Measurements from ENCODE around the gene ATF2. TPM values are rescaled to one million over a fixed set of nuclear protein-coding genes. Genes with fewer than 3 reads are reported as not detected.

The ATF2 gene
- total and polyA plus RNA-seq, 2 of the 8 experiments (the other 6 are each of a cell fraction or from before 2014, with no cell fraction given), result 31.2 to 46.5 TPM

DNA sequence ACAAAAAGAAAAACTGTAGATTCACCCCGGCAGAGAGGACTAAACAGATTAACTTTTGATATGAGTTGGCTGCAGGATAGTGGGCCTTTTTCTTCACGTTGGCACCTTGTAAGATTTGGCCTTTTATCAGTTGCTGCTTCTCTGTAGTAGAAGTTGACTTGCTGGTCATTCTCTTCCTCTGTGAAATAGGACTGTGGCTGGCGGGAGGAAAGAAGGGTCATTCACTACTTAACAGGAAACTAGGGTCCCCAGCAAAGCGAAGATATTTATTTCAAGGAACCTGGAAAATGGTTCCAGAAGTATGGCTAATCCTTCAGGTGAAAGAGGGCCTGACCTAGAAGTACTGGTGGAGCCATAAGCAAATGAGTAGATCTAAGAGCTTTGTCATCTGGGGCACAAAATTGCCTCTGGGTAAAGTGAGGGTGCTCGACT is 13.9 kb upstream of the ATF2 start:
- FAIRE-seq (no peak), DNase-seq (ENCODE audit: low read depth in 1 of 2, low spot score in 2 of 2) (no peak)
- Histone ChIP-seq H4K5ac (ENCODE audit: insufficient read length, low read depth, low read length) (peak overlapping the region; percentile 53), H2BK120ac (replicated peaks; ENCODE audit: low read depth, low read length) (no peak overlapping the region), H3K9me3 (ENCODE audit: insufficient read depth in 2 of 2, low read depth in 1 of 2, low read length in 1 of 2) (no peaks in the 10 kb centered on the region), H4K20me1 (replicated peaks in 1 of 2; ENCODE audit: control insufficient read depth in 1 of 2, insufficient read depth in 2 of 2, low read length in 2 of 2) (peaks cover 0 to 3% of the 10 kb centered on the region in 2 experiments), H3K27ac (ENCODE audit: low read depth, low read length) (peak overlapping the region; percentile 48; the same call in 1 of the 2 replicates), H4K91ac (replicated peaks; ENCODE audit: insufficient read length, low read length) (peak overlapping the region; percentile 63), H3K23ac (ENCODE audit: insufficient read length) (no peak overlapping the region), H3K4me3 (ENCODE audit: extremely low read depth in 1 of 4, insufficient read depth in 2 of 4, low read depth in 3 of 4, low read length in 4 of 4) (peak overlapping the region; percentile 14 to 98 (median 92); a peak in 6 of 8 replicates), H2BK12ac (ENCODE audit: low read depth, low read length) (no peak overlapping the region), H2BK20ac (ENCODE audit: low read length) (no peak overlapping the region), H3K14ac (ENCODE audit: insufficient read length) (no peak overlapping the region), H3K4me1 (replicated peaks in 1 of 4; ENCODE audit: control insufficient read depth in 3 of 4, insufficient read depth in 4 of 4, low read length in 3 of 4) (no peaks in the 10 kb centered on the region; a peak in 1 of 7 replicates), H3K36me3 (ENCODE audit: control insufficient read depth in 2 of 4, insufficient read depth in 4 of 4, low read length in 3 of 4) (peaks cover 8 to 32% (median 22%) of the 10 kb centered on the region in 4 experiments), H2AK5ac (ENCODE audit: low read depth, low read length) (no peak overlapping the region), H2BK15ac (ENCODE audit: low read length) (no peak overlapping the region), H3K9ac (replicated peaks in 1 of 4; ENCODE audit: extremely low read depth in 1 of 4, low read depth in 3 of 4, low read length in 3 of 4) (peak overlapping the region in 2 of 4 experiments; percentile 36 to 85; a peak in 2 of 7 replicates), H2BK5ac (ENCODE audit: low read depth, low read length) (no peak overlapping the region), H3K4ac (replicated peaks; ENCODE audit: insufficient read length, low read depth, low read length) (no peak overlapping the region), H2AFZ (ENCODE audit: low read length) (peak overlapping the region; percentile 98), H3K56ac (replicated peaks; ENCODE audit: insufficient read length, low read depth, low read length) (no peak overlapping the region), H3K79me2 (ENCODE audit: control insufficient read depth in 1 of 2, insufficient read depth in 2 of 2, low read length in 2 of 2) (peaks cover 0 to 21% of the 10 kb centered on the region in 2 experiments; a peak in 2 of 4 replicates), H3K18ac (ENCODE audit: extremely low read depth, low read length) (no peak overlapping the region), H3K27me3 (replicated peaks in 1 of 4; ENCODE audit: control insufficient read depth in 3 of 4, extremely low read depth in 1 of 4, insufficient read depth in 3 of 4, low read length in 3 of 4) (no peaks in the 10 kb centered on the region), H3K4me2 (ENCODE audit: insufficient read depth in 1 of 2, low read depth in 2 of 2, low read length in 2 of 2) (peak overlapping the region; percentile 89 to 90), H3K79me1 (ENCODE audit: low read depth, low read length) (peaks cover 2% of the 10 kb centered on the region; the same call in 1 of the 2 replicates), H4K8ac (ENCODE audit: extremely low read depth, insufficient read depth, low read length) (no peak overlapping the region), H3K23me2 (ENCODE audit: low read depth, low read length) (no peaks in the 10 kb centered on the region)
- CTCF ChIA-PET (ENCODE audit: partially characterized antibody), result interaction anchor here (1.2 to 1.5 kb wide), 2 partner anchors 9 to 46 kb away, joined by 3 read pairs; no protein-coding TSS in a partner anchor
- POLR2A ChIA-PET (ENCODE audit: partially characterized antibody), result interaction anchor here (0.7 kb wide), 1 partner anchor 80 kb away, joined by 3 read pairs; no protein-coding TSS in a partner anchor
- WGBS, 2 experiments (ENCODE audit: extremely low coverage in 1 of 2, insufficient coverage in 1 of 2, insufficient read length in 1 of 2, insufficient replicate concordance in 2 of 2, low coverage in 1 of 2, low lambda C conversion rate in 2 of 2, missing lambda C conversion rate in 1 of 2), result 51% methylated on average over 5 of the region's 5 CpGs; no CpG with 5 or more reads in 1 of the 2 experiments
- TF ChIP-seq TAF1 (IDR thresholded peaks at IDR 0.05; ENCODE audit: low read depth, low read length) (no peak), BACH1 (IDR thresholded peaks at IDR 0.05; ENCODE audit: low read length) (no peak), EZH2 (IDR thresholded peaks at IDR 0.05; ENCODE audit: low read depth, low read length, severe bottlenecking) (no peak), SUZ12 (IDR thresholded peaks at IDR 0.05; ENCODE audit: low read length) (no peak), POU5F1 (IDR thresholded peaks at IDR 0.05; ENCODE audit: low read depth, low read length) (no peak), BRCA1 (IDR thresholded peaks at IDR 0.05; ENCODE audit: low read depth, low read length) (no peak), RAD21 (IDR thresholded peaks at IDR 0.05 in 1 of 2, conservative IDR thresholded peaks at IDR 0.05 in 1 of 2; ENCODE audit: low read depth in 2 of 2, low read length in 2 of 2) (no peak), SP1 (IDR thresholded peaks at IDR 0.05; ENCODE audit: low read depth, low read length) (no peak), CEBPB (IDR thresholded peaks at IDR 0.05; ENCODE audit: low read depth, low read length) (no peak), CHD2 (IDR thresholded peaks at IDR 0.05; ENCODE audit: low read length) (no peak), RBBP5 (IDR thresholded peaks at IDR 0.05; ENCODE audit: borderline replicate concordance, low read depth, low read length) (no peak)
- TF ChIP-seq, protein P1, sequence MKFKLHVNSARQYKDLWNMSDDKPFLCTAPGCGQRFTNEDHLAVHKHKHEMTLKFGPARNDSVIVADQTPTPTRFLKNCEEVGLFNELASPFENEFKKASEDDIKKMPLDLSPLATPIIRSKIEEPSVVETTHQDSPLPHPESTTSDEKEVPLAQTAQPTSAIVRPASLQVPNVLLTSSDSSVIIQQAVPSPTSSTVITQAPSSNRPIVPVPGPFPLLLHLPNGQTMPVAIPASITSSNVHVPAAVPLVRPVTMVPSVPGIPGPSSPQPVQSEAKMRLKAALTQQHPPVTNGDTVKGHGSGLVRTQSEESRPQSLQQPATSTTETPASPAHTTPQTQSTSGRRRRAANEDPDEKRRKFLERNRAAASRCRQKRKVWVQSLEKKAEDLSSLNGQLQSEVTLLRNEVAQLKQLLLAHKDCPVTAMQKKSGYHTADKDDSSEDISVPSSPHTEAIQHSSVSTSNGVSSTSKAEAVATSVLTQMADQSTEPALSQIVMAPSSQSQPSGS (IDR thresholded peaks at IDR 0.05; ENCODE audit: low read length), result no peak
